BJ (cell line): Measurements from ENCODE around the gene TNPO3. TPM values are rescaled to one million over a fixed set of nuclear protein-coding genes. Genes with fewer than 3 reads are reported as not detected.

Experiments used
- CTCF ChIA-PET: fragments of 350-600 bp; formaldehyde crosslinking; extraction: SDS; loops from one replicate; lab custom pipeline; 2021; ENCODE audit warnings: antibody characterized with exemption, inconsistent platforms; lab: Yijun Ruan, JAX
- POLR2A ChIA-PET: fragments of 300-600 bp; sonication (Branson Sonifier 250); formaldehyde crosslinking; extraction: SDS; loops from one replicate; lab custom pipeline; 2021; ENCODE audit warnings: antibody characterized with exemption; lab: Charles Lee
- DNase-seq: peaks from one replicate; pipeline ENCODE4 v3.0.0-alpha.2; 2011; ENCODE audit warnings: low read depth
- H3K27me3 ChIP-seq: 2 replicates; pipeline ENCODE4 v1.6.0; 2011; ENCODE audit warnings: low read length; ENCODE audit not compliant: control insufficient read depth, insufficient read depth
- H3K36me3 ChIP-seq: 2 replicates; pipeline ENCODE4 v1.5.1; 2011; ENCODE audit warnings: low read length; ENCODE audit not compliant: control insufficient read depth, insufficient read depth
- H3K4me3 ChIP-seq: 2 replicates; pipeline ENCODE4 v1.5.1; 2011; ENCODE audit warnings: low read depth, mild to moderate bottlenecking, control low read depth, low read length
- polyA plus RNA-seq: library from polyadenylated mRNA; depleted of rRNA; stranded (reverse); fragments of >200 nt; gene quantifications from 2 replicates; pipeline ENCODE4 v1.2.3, GENCODE V29; 2011
- TF ChIP-seq, protein P1 (sequence below): IDR thresholded peaks from 2 replicates; pipeline ENCODE4 v1.5.1; 2011; ENCODE audit warnings: low read depth, mild to moderate bottlenecking, control low read depth, inconsistent platforms, low read length, moderate library complexity; ENCODE audit not compliant: insufficient read depth

TNPO3 gene
- polyA plus RNA-seq, 1 experiment = 36.2 TPM

DNA sequence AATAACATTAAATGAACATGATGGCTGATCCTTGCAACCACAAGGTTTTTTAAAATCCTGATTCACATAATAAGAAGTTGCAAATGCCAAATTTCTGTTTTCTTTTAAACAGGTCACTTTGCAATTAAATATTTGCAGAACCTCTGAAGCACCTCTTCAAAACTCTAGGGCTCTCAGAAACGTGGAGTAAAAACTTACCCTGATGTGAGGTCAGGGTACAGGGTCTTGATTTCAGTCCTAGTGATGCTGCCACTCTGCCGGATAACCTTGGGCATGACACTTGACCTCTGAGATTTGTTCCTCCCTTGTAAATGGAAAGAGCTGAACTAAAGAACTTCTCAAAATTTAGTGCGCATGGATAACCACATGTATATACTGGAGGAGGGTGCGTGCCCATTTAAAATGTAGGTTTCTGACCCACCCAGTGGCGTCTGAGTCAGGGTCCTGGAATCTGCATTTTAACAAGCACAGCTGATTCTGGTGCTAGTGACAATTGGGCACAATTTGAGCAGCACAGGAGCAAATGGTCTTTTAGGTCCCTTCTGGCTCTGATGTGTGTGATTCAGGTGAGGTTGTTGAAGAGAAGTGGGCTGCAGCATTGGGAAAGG is 35.5 kb upstream of the TNPO3 start:
- TF ChIP-seq, protein P1, sequence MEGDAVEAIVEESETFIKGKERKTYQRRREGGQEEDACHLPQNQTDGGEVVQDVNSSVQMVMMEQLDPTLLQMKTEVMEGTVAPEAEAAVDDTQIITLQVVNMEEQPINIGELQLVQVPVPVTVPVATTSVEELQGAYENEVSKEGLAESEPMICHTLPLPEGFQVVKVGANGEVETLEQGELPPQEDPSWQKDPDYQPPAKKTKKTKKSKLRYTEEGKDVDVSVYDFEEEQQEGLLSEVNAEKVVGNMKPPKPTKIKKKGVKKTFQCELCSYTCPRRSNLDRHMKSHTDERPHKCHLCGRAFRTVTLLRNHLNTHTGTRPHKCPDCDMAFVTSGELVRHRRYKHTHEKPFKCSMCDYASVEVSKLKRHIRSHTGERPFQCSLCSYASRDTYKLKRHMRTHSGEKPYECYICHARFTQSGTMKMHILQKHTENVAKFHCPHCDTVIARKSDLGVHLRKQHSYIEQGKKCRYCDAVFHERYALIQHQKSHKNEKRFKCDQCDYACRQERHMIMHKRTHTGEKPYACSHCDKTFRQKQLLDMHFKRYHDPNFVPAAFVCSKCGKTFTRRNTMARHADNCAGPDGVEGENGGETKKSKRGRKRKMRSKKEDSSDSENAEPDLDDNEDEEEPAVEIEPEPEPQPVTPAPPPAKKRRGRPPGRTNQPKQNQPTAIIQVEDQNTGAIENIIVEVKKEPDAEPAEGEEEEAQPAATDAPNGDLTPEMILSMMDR = no peak
- CTCF ChIA-PET = interaction anchor here (0.7 to 5.7 kb wide), 13 partner anchors 8 to 188 kb away, joined by 3 to 77 read pairs (median 9); no protein-coding TSS in a partner anchor
- POLR2A ChIA-PET = no interaction called here

DNA sequence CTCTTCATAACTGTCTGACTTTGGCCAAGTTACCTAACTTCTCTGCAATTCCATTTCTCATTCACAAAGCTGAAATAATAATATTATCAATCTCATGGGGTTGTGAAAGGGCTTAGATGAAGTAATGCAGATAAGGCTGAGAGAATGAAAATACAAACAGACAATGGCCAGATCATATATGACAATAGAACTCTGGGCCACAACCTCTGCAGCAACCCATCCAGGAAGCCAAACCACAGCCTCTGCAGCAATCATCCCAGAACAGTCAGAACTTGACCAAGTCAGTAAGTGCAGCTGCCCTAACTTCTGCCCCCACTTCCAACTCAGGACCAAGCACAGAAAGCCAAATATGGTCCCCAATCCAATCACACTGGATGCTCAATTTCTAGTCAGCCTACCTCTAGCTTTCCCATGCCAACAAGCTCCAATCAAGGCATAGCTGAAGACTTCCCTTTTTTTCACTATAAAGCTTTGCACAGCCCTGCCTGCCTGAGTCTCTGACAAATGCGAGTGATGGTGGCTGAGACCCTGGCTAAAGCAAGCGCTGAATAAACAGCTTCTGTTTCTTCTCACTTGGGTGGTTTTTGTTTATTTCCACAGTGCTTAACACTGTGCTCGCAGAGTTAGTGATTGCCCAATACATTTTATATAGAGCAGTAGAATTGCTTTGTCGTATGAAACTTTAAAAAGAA is 34.8 kb upstream of the TNPO3 start:
- peaks cover 2% of the 10 kb centered on the region; the same call in 1 of the 2 replicates for H3K27me3 ChIP-seq
- POLR2A ChIA-PET = no interaction called here
- no peaks in the 10 kb centered on the region for H3K36me3 ChIP-seq
- CTCF ChIA-PET = interaction anchor here (1.1 to 5.7 kb wide), 6 partner anchors 12 to 226 kb away, joined by 3 to 77 read pairs (median 5); no protein-coding TSS in a partner anchor
- H3K4me3 ChIP-seq = no peak overlapping the region
- TF ChIP-seq, protein P1 = no peak
- DNase-seq = no peak

More for the DNA sequence above, 35.5 kb upstream of the TNPO3 start:
- peaks cover 2% of the 10 kb centered on the region; the same call in 1 of the 2 replicates for H3K27me3 ChIP-seq
- H3K4me3 ChIP-seq = no peak overlapping the region
- no peak for DNase-seq
- no peaks in the 10 kb centered on the region for H3K36me3 ChIP-seq

DNA sequence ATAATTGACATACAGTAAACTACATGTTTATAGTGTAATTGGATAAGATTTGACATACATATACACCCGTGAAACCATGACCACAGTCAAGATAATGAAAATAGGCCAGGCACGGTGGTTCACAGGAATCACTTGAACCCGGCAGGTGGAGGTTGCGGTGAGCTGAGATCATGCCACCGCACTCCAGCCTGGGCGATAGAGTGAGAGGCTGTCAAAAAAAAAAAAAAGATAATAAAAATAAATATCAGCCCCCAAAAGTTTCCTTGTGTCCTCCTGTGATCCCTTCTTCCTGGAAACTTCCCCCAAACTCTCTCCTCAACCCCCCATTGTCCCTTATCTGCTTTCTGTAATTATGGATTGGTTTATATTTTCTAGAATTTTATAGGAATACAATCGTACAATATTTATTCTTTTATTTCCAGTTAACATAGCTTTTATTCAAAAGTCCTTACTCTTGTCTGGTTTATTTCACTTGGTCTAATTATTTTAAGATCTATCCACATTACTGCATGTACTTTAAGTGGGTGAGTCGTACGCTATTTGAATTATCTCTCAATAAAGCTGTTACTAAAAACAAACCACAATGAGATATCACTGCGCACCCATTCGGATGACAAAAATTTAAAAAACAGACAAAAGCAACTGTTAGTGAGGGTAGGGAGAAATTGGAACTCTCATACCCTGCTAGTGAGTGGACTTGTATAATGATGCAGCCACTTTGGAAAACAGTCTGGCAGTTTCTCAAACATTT is 30.1 kb upstream of the TNPO3 start:
- ChIA-PET POLR2A (no interaction called here), CTCF (interaction anchor here (0.8 to 1.0 kb wide), 2 partner anchors 9 to 17 kb away, joined by 3 to 4 read pairs; no protein-coding TSS in a partner anchor)
- TF ChIP-seq, protein P1 = no peak
- peaks cover 2% of the 10 kb centered on the region; the same call in 1 of the 2 replicates for H3K27me3 ChIP-seq
- no peaks in the 10 kb centered on the region for H3K36me3 ChIP-seq
- no peak for DNase-seq
- H3K4me3 ChIP-seq = no peak overlapping the region

DNA sequence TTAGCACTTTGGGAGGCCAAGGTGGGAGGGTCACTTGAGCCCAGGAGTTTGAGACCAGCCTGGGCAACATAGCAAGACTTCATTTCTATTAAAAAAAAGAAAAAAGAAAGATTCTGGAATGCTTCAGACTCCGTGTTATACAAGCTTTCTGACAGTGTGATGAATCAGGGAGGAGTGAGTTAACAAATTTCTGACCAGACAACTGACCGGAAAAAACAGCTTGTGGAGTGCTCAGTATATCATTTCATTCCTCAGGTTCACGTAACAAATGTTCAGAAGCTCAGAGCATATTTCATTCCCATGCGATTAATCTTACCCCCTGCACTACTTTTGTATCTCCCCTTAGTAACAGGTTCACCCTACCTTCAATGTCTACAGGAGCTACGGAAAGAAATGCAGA is 28.6 kb upstream of the TNPO3 start:
- no peak for DNase-seq
- TF ChIP-seq, protein P1 = no peak
- H3K4me3 ChIP-seq = no peak overlapping the region
- POLR2A ChIA-PET = no interaction called here
- no peaks in the 10 kb centered on the region for H3K27me3 ChIP-seq
- H3K36me3 ChIP-seq = no peaks in the 10 kb centered on the region
- CTCF ChIA-PET = interaction anchor here (0.7 to 2.5 kb wide), 4 partner anchors 9 to 29 kb away, joined by 3 to 15 read pairs (median 4); no protein-coding TSS in a partner anchor
